Heart left ventricle (tissue), 16 donors: ENCODE measurements around the gene PREP. TPM values are rescaled to one million over a fixed set of nuclear protein-coding genes. Genes with fewer than 3 reads are reported as not detected.

Source experiments
- ATAC-seq, 4 donors: fragments of 200-7000 bp; cut with Tn5 transposase; one replicate each; pipeline ENCODE4 v1.9.1; 2020 to 2022; ENCODE audit warnings: moderate library complexity in 4 of 4, mild to moderate bottlenecking in 3 of 4, moderate number of reproducible peaks in 1 of 4
- DNase-seq, 5 donors: peaks; one replicate each; pipeline ENCODE4 v3.0.0-alpha.2; 2020
- H3K27ac ChIP-seq, 12 donors: fragments of 200-600 bp; sonication (generic) in 4 of 12; one replicate each; pipeline versions ENCODE4 v1.5.0 to v1.8.0; 2016 to 2022; ENCODE audit warnings: mild to moderate bottlenecking in 2 of 12
- H3K27me3 ChIP-seq, 9 donors: fragments of 200-600 bp; sonication (generic) in 2 of 9; one replicate each; pipeline versions ENCODE4 v1.5.1 to v1.8.0; 2016 to 2022; ENCODE audit warnings: mild to moderate bottlenecking in 3 of 9
- H3K36me3 ChIP-seq, 9 donors: fragments of 200-600 bp; sonication (generic) in 2 of 9; one replicate each; pipeline versions ENCODE4 v1.5.0 to v1.8.0; 2018 to 2022; ENCODE audit warnings: mild to moderate bottlenecking in 2 of 9
- H3K4me1 ChIP-seq, 12 donors: fragments of 200-600 bp; sonication (generic) in 4 of 12; one replicate each; pipeline versions ENCODE4 v1.5.0 to v1.8.0; 2016 to 2022; ENCODE audit warnings: mild to moderate bottlenecking in 3 of 12
- H3K4me3 ChIP-seq, 12 donors: fragments of 200-600 bp; sonication (generic) in 4 of 12; one replicate each; pipeline versions ENCODE4 v1.5.0 to v1.8.0; 2017 to 2022; ENCODE audit warnings: mild to moderate bottlenecking in 9 of 12, moderate library complexity in 4 of 12
- H3K9me3 ChIP-seq, 12 donors: fragments of 200-600 bp; sonication (generic) in 4 of 12; one replicate each; pipeline versions ENCODE4 v1.5.0 to v1.8.0; 2016 to 2022; ENCODE audit warnings: mild to moderate bottlenecking in 1 of 12
- CTCF ChIP-seq, 12 donors: fragments of 200-600 bp; sonication (generic) in 4 of 12; IDR thresholded peaks; one replicate each; pipeline versions ENCODE4 v1.5.0 to v1.8.0; 2018 to 2022; ENCODE audit warnings: antibody characterized with exemption in 12 of 12, mild to moderate bottlenecking in 5 of 12
- POLR2A ChIP-seq, 2 donors: fragments of 450-650 bp; IDR thresholded peaks; one replicate each; pipeline ENCODE4 v1.6.1; 2017; ENCODE audit warnings: antibody characterized with exemption in 2 of 2, mild to moderate bottlenecking in 2 of 2, moderate library complexity in 2 of 2
- WGBS, 4 donors: extraction: QIAGEN DNeasy Blood & Tissue Kit in 2 of 4; methylation state at CpG; one replicate each; pipeline versions ENCODE4 v1.1.5 to v1.1.7; 2013 to 2018; 5-methylcytosine and 5-hydroxymethylcytosine counted together
- intact Hi-C, 10 donors: fragments of 100-400 bp; cut with DNase I; formaldehyde crosslinking; loops; one replicate each; pipeline versions ENCODE4 v1.11.1 to v1.14.2; 2022
- polyA plus RNA-seq, 2 donors: library from polyadenylated mRNA; stranded (reverse); fragments of 200-250 nt; gene quantifications; one replicate each; pipeline ENCODE4 v1.2.3, GENCODE V29; 2013
- total RNA-seq, 9 donors: library from RNA; depleted of rRNA in 2 of 9; stranded (reverse); fragments of >200 nt in 2 of 9; fragmentation: NEBNext Ultra II Directional in 3 of 9; extraction: Animal tissue kit (Norgen Biotek cat#: 25700) in 3 of 9; gene quantifications; one replicate each; pipeline versions ENCODE4 v1.1.0 to v1.2.4, GENCODE V29; 2016 to 2023
- donor health status: ischemic (EF 13 %, LVEDD 7.1; RV severe dilation, severe dysfunction).
- donor health status: healthy with polysubstance abuse.
- donor health status: DM: no; HTN: yes; CAD: no.
- donor health status: DM: no; HTN: no; CAD: no.
- donor health status: ischemic (EF 25% LVEDD 6.9; RV normal size, moderate dysfunction).
- donor health status: ischemic (EF 25% LVEDD 5.7; RV mildly dilated, moderate dysfunction).
- donor health status: healthy.
- donor health status: DM: yes; HTN: yes; CAD: no.
- donor health status: ischemic (EF 35%, LVEDD 5.7; RV mildly dilated, moderate dysfunction).
- donor health status: nonischemic (EF 11% LVEDD 7.7; RV severe dilation, severe dysfunction).
- donor health status: DM: yes; HTN: yes; CAD: no.
- donor health status: PGD.
- donor health status: ischemic (EF 29% LVEDD 5.4; RV normal size, mild dysfunction).
- donor health status: nonischemic (EF 23%, LVEDD 6.1; RV moderate dilation, normal function).

The PREP gene
- total and polyA plus RNA-seq, 11 donors: 13.1 to 35.9 (median 29.6) TPM

GRCh38 chr6:105373481-105373880, 29.4 kb downstream of the PREP start:
- no peaks in the 10 kb centered on the region for H3K27me3 ChIP-seq
- no peak overlapping the region for H3K4me3 ChIP-seq
- WGBS, 4 donors: 96 to 99% (median 98%) methylated on average over 6 of the region's 6 CpGs
- H3K27ac ChIP-seq: no peak overlapping the region
- H3K4me1 ChIP-seq: peaks cover 0 to 3% (median 0%) of the 10 kb centered on the region in 12 donors
- DNase-seq (no peak), ATAC-seq (no peak)
- TF ChIP-seq CTCF (IDR thresholded peaks at IDR 0.05): no peak
- TF ChIP-seq POLR2A (IDR thresholded peaks at IDR 0.05): no peak
- peaks cover 0 to 71% (median 57%) of the 10 kb centered on the region in 9 donors for H3K36me3 ChIP-seq
- intact Hi-C loops: no loop called here
- peaks cover 0 to 6% (median 0%) of the 10 kb centered on the region in 12 donors for H3K9me3 ChIP-seq

- peaks cover 0 to 3% (median 0%) of the 10 kb centered on the region in 12 donors for H3K4me1 ChIP-seq
- peaks cover 0 to 78% (median 63%) of the 10 kb centered on the region in 9 donors for H3K36me3 ChIP-seq
- H3K27me3 ChIP-seq: no peaks in the 10 kb centered on the region
- WGBS, 4 donors: 81 to 90% (median 85%) methylated on average over 3 of the region's 3 CpGs
- ATAC-seq (peak in 1 of 4 donors; percentile 29), DNase-seq (no peak)
- H3K9me3 ChIP-seq: peaks cover 0 to 6% (median 0%) of the 10 kb centered on the region in 12 donors
- intact Hi-C loops: no loop called here
- H3K4me3 ChIP-seq: no peak overlapping the region
- H3K27ac ChIP-seq: no peak overlapping the region
- TF ChIP-seq CTCF (IDR thresholded peaks at IDR 0.05) (no peak), POLR2A (IDR thresholded peaks at IDR 0.05) (no peak)
These were observed 30.1 kb downstream of the PREP start for GRCh38 chr6:105372849-105373182.

- no peaks in the 10 kb centered on the region for H3K27me3 ChIP-seq
- peaks cover 0 to 6% (median 0%) of the 10 kb centered on the region in 12 donors for H3K9me3 ChIP-seq
- DNase-seq (no peak), ATAC-seq (no peak)
- H3K27ac ChIP-seq: no peak overlapping the region
- no peak for TF ChIP-seq CTCF (IDR thresholded peaks at IDR 0.05)
- no peak overlapping the region for H3K4me3 ChIP-seq
- intact Hi-C loops: no loop called here
- H3K4me1 ChIP-seq: peaks cover 0 to 3% (median 0%) of the 10 kb centered on the region in 12 donors
- peaks cover 0 to 78% (median 64%) of the 10 kb centered on the region in 9 donors for H3K36me3 ChIP-seq
- 91 to 96% (median 94%) methylated on average over 4 of the region's 4 CpGs for WGBS, 4 donors
These were observed 30.6 kb downstream of the PREP start for GRCh38 chr6:105372142-105372848.

GRCh38 chr6:105370351-105370750, 32.5 kb downstream of the PREP start:
- WGBS, 4 donors: 69 to 78% (median 73%) methylated on average over 1 of the region's 1 CpG
- peaks cover 0 to 6% (median 0%) of the 10 kb centered on the region in 12 donors for H3K9me3 ChIP-seq

More at GRCh38 chr6:105370351-105370750, 32.5 kb downstream of the PREP start:
- TF ChIP-seq POLR2A (IDR thresholded peaks at IDR 0.05) (no peak), CTCF (IDR thresholded peaks at IDR 0.05) (no peak)
- DNase-seq: no peak
- no peak for ATAC-seq
- Histone ChIP-seq H3K27me3 (no peaks in the 10 kb centered on the region), H3K4me3 (no peak overlapping the region), H3K27ac (no peak overlapping the region), H3K4me1 (peaks cover 0 to 5% (median 0%) of the 10 kb centered on the region in 12 donors), H3K36me3 (peaks cover 0 to 78% (median 52%) of the 10 kb centered on the region in 9 donors)
- intact Hi-C loops: no loop called here
